ENCODE measurements around the gene MYO7A.

Gene MYO7A

GRCh38 chr11:77127920-77128691 lies at the start of gene MYO7A:
Gene MYO7A, plus strand, starts transcription at chr11:77128246. Its CDS starts 2,389 bp downstream, at chr11:77130635.
- DNase-seq (ENCODE audit: low read depth in 4 of 4, low spot score in 1 of 4), result no peak

- DNase-seq (ENCODE audit: low read depth in 4 of 4, low spot score in 1 of 4), result no peak
Observed at GRCh38 chr11:77079666-77080065, 48.4 kb upstream of the MYO7A start.

GRCh38 chr11:77080643-77081210 lies 47.3 kb upstream of the MYO7A start:
- no peak for DNase-seq (ENCODE audit: low read depth in 4 of 4, low spot score in 1 of 4)

GRCh38 chr11:77081381-77081851 lies 46.6 kb upstream of the MYO7A start:
- no peak for DNase-seq (ENCODE audit: low read depth in 4 of 4, low spot score in 1 of 4)

GRCh38 chr11:77081976-77082836 lies 45.8 kb upstream of the MYO7A start:
- no peak for DNase-seq (ENCODE audit: low read depth in 4 of 4, low spot score in 1 of 4)

GRCh38 chr11:77082838-77083565 lies 45.0 kb upstream of the MYO7A start:
- DNase-seq (ENCODE audit: low read depth in 4 of 4, low spot score in 1 of 4), result peak in 1 of 4 experiments; percentile 40

- DNase-seq (ENCODE audit: low read depth in 4 of 4, low spot score in 1 of 4), result no peak
Observed at GRCh38 chr11:77083566-77084245, 44.3 kb upstream of the MYO7A start.

- DNase-seq (ENCODE audit: low read depth in 4 of 4, low spot score in 1 of 4), result no peak
Observed at GRCh38 chr11:77084581-77085191, 43.4 kb upstream of the MYO7A start.

- DNase-seq (ENCODE audit: low read depth in 4 of 4, low spot score in 1 of 4), result no peak
Observed at GRCh38 chr11:77085652-77086051, 42.4 kb upstream of the MYO7A start.

GRCh38 chr11:77086521-77087472 lies 41.2 kb upstream of the MYO7A start:
- DNase-seq (ENCODE audit: low read depth in 4 of 4, low spot score in 1 of 4), result no peak

GRCh38 chr11:77087723-77088225 lies 40.3 kb upstream of the MYO7A start:
- DNase-seq (ENCODE audit: low read depth in 4 of 4, low spot score in 1 of 4), result no peak

GRCh38 chr11:77088236-77089003 lies 39.6 kb upstream of the MYO7A start:
- no peak for DNase-seq (ENCODE audit: low read depth in 4 of 4, low spot score in 1 of 4)

- no peak for DNase-seq (ENCODE audit: low read depth in 4 of 4, low spot score in 1 of 4)
Observed at GRCh38 chr11:77089004-77089545, 39.0 kb upstream of the MYO7A start.

- DNase-seq (ENCODE audit: low read depth in 4 of 4, low spot score in 1 of 4), result no peak
Observed at GRCh38 chr11:77090046-77090372, 38.0 kb upstream of the MYO7A start.

- no peak for DNase-seq (ENCODE audit: low read depth in 4 of 4, low spot score in 1 of 4)
Observed at GRCh38 chr11:77090373-77091111, 37.5 kb upstream of the MYO7A start.

GRCh38 chr11:77091146-77091940 lies 36.7 kb upstream of the MYO7A start:
- peak; percentile 53 to 69 (median 62) for DNase-seq (ENCODE audit: low read depth in 4 of 4, low spot score in 1 of 4)
